GM12872 (cell line): ENCODE measurements around the gene RALBP1.

Experiments used
- CTCF ChIP-seq: IDR thresholded peaks from 3 replicates; pipeline ENCODE4 v1.5.1; 2011; ENCODE audit warnings: low read depth, mild to moderate bottlenecking, low read length, moderate library complexity; ENCODE audit not compliant: insufficient read depth

RALBP1 gene

GRCh38 chr18:9536354-9537152, 61.2 kb downstream of the RALBP1 start:
- TF ChIP-seq CTCF: no peak

GRCh38 chr18:9537677-9538076, 62.4 kb downstream of the RALBP1 start:
- no peak for TF ChIP-seq CTCF

- TF ChIP-seq CTCF: no peak
Observed at GRCh38 chr18:9539283-9539682, 64.0 kb downstream of the RALBP1 start.

- TF ChIP-seq CTCF: no peak
Observed at GRCh38 chr18:9539938-9540337, 64.6 kb downstream of the RALBP1 start.

- TF ChIP-seq CTCF: no peak
Observed at GRCh38 chr18:9542924-9543323, 67.6 kb downstream of the RALBP1 start.

- TF ChIP-seq CTCF: no peak
Observed at GRCh38 chr18:9545029-9545428, 69.7 kb downstream of the RALBP1 start.

- TF ChIP-seq CTCF: no peak
Observed at GRCh38 chr18:9546468-9546867, 71.2 kb downstream of the RALBP1 start.

- TF ChIP-seq CTCF: no peak
Observed at GRCh38 chr18:9547782-9548181, 72.5 kb downstream of the RALBP1 start.
